Gastroesophageal sphincter (tissue), 4 donors: Measurements from ENCODE around the gene DIRAS2. TPM values are rescaled to one million over a fixed set of nuclear protein-coding genes. Genes with fewer than 3 reads are reported as not detected.

ENCODE experiments used
- ATAC-seq: fragments of 150-250 bp; one replicate; pipeline ENCODE4 v1.9.1; 2016; ENCODE audit warnings: mild to moderate bottlenecking, moderate library complexity
- H3K27ac ChIP-seq, 4 donors: fragments of 200-600 bp; sonication (generic) in 3 of 4; 1 replicate in 3 of 4; 2 replicates in 1 of 4; pipeline ENCODE4 v1.5.1; 2016 to 2019
- H3K27me3 ChIP-seq: fragments of 200-600 bp; sonication (generic); one replicate; pipeline ENCODE4 v1.5.1; 2019
- H3K36me3 ChIP-seq, 2 donors: fragments of 200-600 bp; sonication (generic); one replicate each; pipeline ENCODE4 v1.5.1; 2019; ENCODE audit warnings: control low read depth in 1 of 2
- H3K4me1 ChIP-seq, 3 donors: fragments of 200-600 bp; sonication (generic); 1 replicate in 2 of 3; 2 replicates in 1 of 3; pipeline ENCODE4 v1.5.1; 2016 to 2019; ENCODE audit warnings: control low read depth in 2 of 3
- H3K4me3 ChIP-seq, 2 donors: fragments of 200-600 bp; sonication (generic); one replicate each; pipeline ENCODE4 v1.5.1; 2019; ENCODE audit warnings: mild to moderate bottlenecking in 1 of 2, moderate library complexity in 1 of 2
- H3K9me3 ChIP-seq, 3 donors: fragments of 200-600 bp; sonication (generic); one replicate each; pipeline ENCODE4 v1.5.1; 2017 to 2019; ENCODE audit warnings: control low read depth in 2 of 3
- CTCF ChIP-seq, 4 experiments: fragments of 200-600 bp in 2 of 4; fragments of 450-650 bp in 2 of 4; sonication (generic) in 1 of 4; IDR thresholded peaks; one replicate each; pipeline ENCODE4 v1.5.1; 2017 to 2019; ENCODE audit warnings: antibody characterized with exemption in 4 of 4, mild to moderate bottlenecking in 2 of 4, moderate library complexity in 2 of 4
- EP300 ChIP-seq: sonication (generic); formaldehyde crosslinking; IDR thresholded peaks from one replicate; pipeline ENCODE4 v1.6.1; 2017; ENCODE audit warnings: antibody characterized with exemption, mild to moderate bottlenecking
- POLR2A ChIP-seq, 2 donors: fragments of 450-650 bp; IDR thresholded peaks; one replicate each; pipeline ENCODE4 v1.6.1; 2017; ENCODE audit warnings: antibody characterized with exemption in 2 of 2, mild to moderate bottlenecking in 2 of 2, moderate library complexity in 1 of 2
- POLR2AphosphoS5 ChIP-seq: sonication (generic); formaldehyde crosslinking; IDR thresholded peaks from one replicate; pipeline ENCODE4 v1.6.1; 2017; ENCODE audit warnings: antibody characterized with exemption
- WGBS, 2 donors: methylation state at CpG; one replicate each; pipeline ENCODE4 v1.1.5; 2018; ENCODE audit warnings: low coverage in 1 of 2; 5-methylcytosine and 5-hydroxymethylcytosine counted together
- total RNA-seq, 4 donors: library from RNA; depleted of rRNA; stranded (reverse); fragments of >200 nt; gene quantifications; one replicate each; pipeline ENCODE4 v1.1.0, GENCODE V29; 2016

The DIRAS2 gene
- total RNA-seq, 4 donors from 2014 or later, result not detected

DNA sequence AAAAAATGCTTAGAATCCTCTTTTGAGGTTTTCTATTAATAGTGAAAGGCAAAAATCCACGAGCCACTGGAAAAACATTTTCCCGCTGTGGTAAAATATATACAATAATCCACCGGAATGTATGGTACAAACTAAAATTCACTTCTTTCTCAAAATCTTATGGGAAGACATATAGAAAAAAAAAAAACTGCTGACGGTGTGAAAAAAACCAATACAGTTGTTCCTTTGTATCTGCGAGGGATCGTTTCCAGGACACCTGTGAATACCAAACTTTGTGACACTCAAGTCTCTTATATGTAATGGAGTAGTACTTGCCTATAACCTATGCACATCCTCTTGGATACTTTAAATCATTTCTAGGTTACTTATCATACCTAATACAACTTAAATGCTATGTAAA, 13.3 kb downstream of the DIRAS2 start:
- H3K9me3 ChIP-seq, result no peaks in the 10 kb centered on the region
- no peak for ATAC-seq
- no peaks in the 10 kb centered on the region for H3K4me1 ChIP-seq
- H3K36me3 ChIP-seq, result no peaks in the 10 kb centered on the region
- H3K27me3 ChIP-seq, result peaks cover 16% of the 10 kb centered on the region
- H3K27ac ChIP-seq, result no peak overlapping the region
- 86 to 93% methylated on average over 5 to 6 of the region's 6 CpGs for WGBS, 2 donors
- H3K4me3 ChIP-seq, result no peak overlapping the region
- TF ChIP-seq POLR2AphosphoS5 (no peak), EP300 (no peak), CTCF (IDR thresholded peaks at IDR 0.05) (no peak), POLR2A (IDR thresholded peaks at IDR 0.05) (no peak)

GRCh38 chr9:90616806-90617205, 25.8 kb downstream of the DIRAS2 start:
- 65 to 74% methylated on average over 2 of the region's 3 CpGs for WGBS, 2 donors
- no peaks in the 10 kb centered on the region for H3K36me3 ChIP-seq
- no peaks in the 10 kb centered on the region for H3K4me1 ChIP-seq
- H3K27ac ChIP-seq, result no peak overlapping the region
- no peaks in the 10 kb centered on the region for H3K9me3 ChIP-seq
- H3K27me3 ChIP-seq, result peaks cover 6% of the 10 kb centered on the region
- H3K4me3 ChIP-seq, result no peak overlapping the region
- no peak for ATAC-seq
- no peak for TF ChIP-seq EP300
- TF ChIP-seq POLR2A (IDR thresholded peaks at IDR 0.05), result no peak
- no peak for TF ChIP-seq POLR2AphosphoS5
- no peak for TF ChIP-seq CTCF (IDR thresholded peaks at IDR 0.05)

DNA sequence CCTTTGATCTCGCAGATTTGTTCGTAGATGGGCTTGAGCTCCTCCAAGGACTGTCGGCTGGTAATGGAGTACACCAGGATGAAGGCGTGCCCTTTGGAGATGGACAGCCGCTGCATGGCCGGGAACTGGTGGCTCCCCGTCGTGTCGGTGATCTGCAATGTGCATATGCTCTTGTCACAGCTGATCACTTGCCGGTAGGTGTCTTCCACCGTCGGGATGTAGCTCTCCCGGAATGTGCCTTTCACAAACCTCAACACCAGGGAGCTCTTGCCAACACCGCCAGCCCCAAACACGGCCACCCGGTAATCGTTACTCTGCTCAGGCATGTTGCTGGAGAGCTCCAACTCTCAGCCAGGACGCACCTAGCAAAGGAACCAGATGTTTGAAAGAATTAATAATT, 29.1 kb downstream of the DIRAS2 start:
- H3K9me3 ChIP-seq, result no peaks in the 10 kb centered on the region
- H3K4me1 ChIP-seq, result no peaks in the 10 kb centered on the region
- H3K4me3 ChIP-seq, result no peak overlapping the region
- no peak for ATAC-seq
- 85% methylated on average over 4 of the region's 18 CpGs for WGBS, 2 donors
- no peak overlapping the region for H3K27ac ChIP-seq
- no peaks in the 10 kb centered on the region for H3K36me3 ChIP-seq
- peaks cover 6% of the 10 kb centered on the region for H3K27me3 ChIP-seq
- TF ChIP-seq POLR2AphosphoS5 (no peak), EP300 (no peak), POLR2A (IDR thresholded peaks at IDR 0.05) (no peak), CTCF (IDR thresholded peaks at IDR 0.05) (no peak)

DNA sequence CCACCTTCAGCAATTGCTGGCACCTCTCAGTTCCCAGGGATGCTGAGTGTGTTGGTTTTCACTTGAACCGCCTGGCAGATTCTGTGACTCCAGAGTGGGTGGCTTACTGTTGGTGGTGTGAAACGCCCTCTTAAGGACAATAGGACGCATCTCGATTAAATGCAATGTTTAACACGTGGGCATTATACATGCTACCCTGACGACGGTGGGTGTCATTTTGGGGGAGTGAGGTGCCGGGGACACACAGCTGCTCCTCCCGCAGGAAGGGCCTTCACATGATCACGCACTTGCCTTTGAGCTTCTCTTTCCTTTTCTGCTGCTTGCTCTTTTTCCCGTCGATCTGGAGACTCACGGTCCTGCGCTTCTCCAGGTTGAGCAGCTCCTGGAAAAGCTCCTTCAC, 29.7 kb downstream of the DIRAS2 start:
- 86 to 88% methylated on average over 8 to 10 of the region's 14 CpGs for WGBS, 2 donors
- Histone ChIP-seq H3K4me1 (no peaks in the 10 kb centered on the region), H3K27ac (no peak overlapping the region), H3K9me3 (no peaks in the 10 kb centered on the region), H3K4me3 (no peak overlapping the region), H3K36me3 (no peaks in the 10 kb centered on the region), H3K27me3 (peaks cover 6% of the 10 kb centered on the region)
- ATAC-seq, result no peak
- TF ChIP-seq CTCF (IDR thresholded peaks at IDR 0.05), result no peak
- TF ChIP-seq EP300, result no peak
- TF ChIP-seq POLR2A (IDR thresholded peaks at IDR 0.05), result no peak
- TF ChIP-seq POLR2AphosphoS5, result no peak

DNA sequence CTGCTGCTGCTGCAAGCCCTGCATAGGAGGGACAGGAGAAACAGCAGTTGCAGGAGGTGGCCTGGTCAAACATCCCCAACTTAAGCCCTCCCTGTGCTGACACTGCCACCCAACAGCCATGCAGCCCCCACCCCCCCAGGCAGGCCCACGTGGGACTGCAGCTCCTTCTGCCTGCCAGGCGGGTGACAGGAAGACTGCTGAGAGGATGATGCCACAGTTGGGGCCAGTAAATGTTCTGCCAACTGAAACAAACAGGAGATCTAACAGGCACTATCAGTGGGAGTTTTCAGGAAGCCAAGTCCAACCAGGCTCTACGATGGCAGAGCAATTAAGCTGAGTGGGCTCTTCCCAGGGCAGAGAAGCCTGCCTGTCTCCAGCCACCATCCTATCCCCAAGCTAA, 31.1 kb downstream of the DIRAS2 start:
- Histone ChIP-seq H3K36me3 (no peaks in the 10 kb centered on the region), H3K27ac (no peak overlapping the region), H3K9me3 (no peaks in the 10 kb centered on the region), H3K4me1 (no peaks in the 10 kb centered on the region), H3K4me3 (no peak overlapping the region), H3K27me3 (peaks cover 10% of the 10 kb centered on the region)
- 67 to 71% methylated on average over 1 to 2 of the region's 3 CpGs for WGBS, 2 donors
- no peak for TF ChIP-seq EP300
- no peak for TF ChIP-seq CTCF (IDR thresholded peaks at IDR 0.05)
- no peak for TF ChIP-seq POLR2AphosphoS5
- no peak for TF ChIP-seq POLR2A (IDR thresholded peaks at IDR 0.05)
- ATAC-seq, result no peak
